Measurements from ENCODE around the gene PRRC2B. TPM values are rescaled to one million over a fixed set of nuclear protein-coding genes. Genes with fewer than 3 reads are reported as not detected.
"Not testable (repeated sequence)": the region's sequence is repeated elsewhere in the genome, so short reads cannot be mapped to it uniquely, and the experiment has no call there.

PRRC2B gene
- total RNA-seq, 2 experiments from 2014 or later = 281 to 303 TPM

DNA sequence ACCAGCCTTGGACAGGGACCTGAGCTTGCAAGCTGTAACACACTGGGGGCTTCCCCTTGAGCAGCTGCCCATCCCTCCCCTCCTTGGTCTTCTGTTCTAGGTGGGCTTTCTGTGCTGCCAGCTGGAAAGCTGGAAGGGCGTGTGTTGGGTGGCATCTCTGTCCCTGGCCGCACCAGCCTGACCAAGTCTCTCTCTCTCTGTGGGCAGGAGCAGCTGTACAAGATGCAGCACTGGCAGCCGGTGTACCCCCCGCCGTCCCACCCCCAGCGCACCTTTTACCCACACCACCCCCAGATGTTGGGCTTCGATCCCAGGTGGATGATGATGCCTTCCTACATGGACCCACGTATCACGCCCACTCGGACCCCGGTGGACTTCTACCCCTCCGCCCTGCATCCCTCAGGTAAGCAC, 76.7 kb downstream of the PRRC2B start:
- peaks cover 3% of the 10 kb centered on the region for H3K4me1 Mint-ChIP-seq
- H3K27me3 Mint-ChIP-seq = no peaks in the 10 kb centered on the region
- H3K27ac Mint-ChIP-seq = no peak overlapping the region
- H3K4me3 Mint-ChIP-seq = no peak overlapping the region
- ChIA-PET POLR2A (no interaction called here), CTCF (no interaction called here)
- no peaks in the 10 kb centered on the region for H3K9me3 Mint-ChIP-seq
- DNase-seq = no peak
- peaks cover 77% of the 10 kb centered on the region for H3K36me3 Mint-ChIP-seq (ENCODE audit: low read depth)

DNA sequence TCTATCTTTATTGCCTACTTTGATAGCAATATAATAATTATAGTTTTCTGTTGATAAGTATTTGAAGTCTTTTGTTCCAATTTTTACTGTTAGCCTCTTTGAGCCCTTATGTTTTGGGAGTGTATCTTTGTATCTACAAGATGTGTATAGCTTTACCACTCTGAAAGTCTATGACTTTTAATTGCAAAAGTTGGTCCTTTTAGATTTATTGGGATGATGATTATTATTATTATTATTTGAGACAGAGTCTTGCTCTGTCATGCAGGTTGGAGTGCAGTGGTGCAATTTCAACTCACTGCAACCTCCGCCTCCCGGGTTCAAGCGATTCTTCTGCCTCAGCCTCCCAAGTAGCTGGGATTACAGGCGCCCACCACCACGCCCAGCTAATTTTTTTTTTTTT, 78.2 kb downstream of the PRRC2B start:
- CTCF ChIA-PET, H3K4me3 Mint-ChIP-seq, H3K4me1 Mint-ChIP-seq, H3K9me3 Mint-ChIP-seq, H3K27ac Mint-ChIP-seq, POLR2A ChIA-PET, DNase-seq, H3K27me3 Mint-ChIP-seq: not testable (repeated sequence)
- H3K36me3 Mint-ChIP-seq (ENCODE audit: low read depth) = peaks cover 70% of the 10 kb centered on the region

DNA sequence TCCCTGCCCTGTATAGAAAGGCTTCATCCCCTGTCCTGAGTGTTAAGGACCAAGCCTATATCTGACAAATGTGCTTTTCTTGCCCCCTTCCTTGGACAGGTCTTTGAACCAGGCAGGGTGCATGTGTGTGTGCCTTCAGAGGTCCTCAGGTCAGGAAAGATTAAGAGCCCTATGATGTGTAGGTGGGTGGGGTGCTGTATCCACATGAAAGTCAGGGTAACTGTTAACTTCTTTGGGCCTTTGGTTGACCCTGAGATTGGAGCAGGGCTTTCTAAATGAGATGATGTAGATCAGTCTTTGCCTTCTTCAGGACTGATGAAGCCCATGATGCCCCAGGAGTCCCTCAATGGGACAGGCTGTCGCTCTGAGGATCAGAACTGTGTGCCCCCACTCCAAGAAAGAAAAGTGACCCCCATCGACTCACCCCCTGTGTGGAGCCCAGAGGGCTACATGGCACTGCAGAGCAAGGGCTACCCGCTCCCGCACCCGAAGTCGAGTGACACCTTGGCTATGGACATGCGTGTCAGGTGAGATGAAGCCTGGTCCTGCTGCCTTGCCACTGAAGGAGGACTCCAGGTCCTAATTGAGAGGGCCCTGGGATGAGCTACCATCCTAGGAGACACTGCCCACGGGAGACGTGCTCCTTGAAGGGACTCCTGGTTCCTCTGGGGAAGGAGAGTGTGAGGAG, 79.5 kb downstream of the PRRC2B start:
- POLR2A ChIA-PET = no interaction called here
- Mint-ChIP-seq H3K9me3 (no peaks in the 10 kb centered on the region), H3K4me3 (no peak overlapping the region), H3K4me1 (peaks cover 4% of the 10 kb centered on the region), H3K36me3 (ENCODE audit: low read depth) (peaks cover 68% of the 10 kb centered on the region), H3K27me3 (no peaks in the 10 kb centered on the region), H3K27ac (peak overlapping the region; percentile 50)
- CTCF ChIA-PET = interaction anchor here (0.7 to 0.8 kb wide), 2 partner anchors 16 to 75 kb away, joined by 3 read pairs; no protein-coding TSS in a partner anchor
- DNase-seq = no peak

DNA sequence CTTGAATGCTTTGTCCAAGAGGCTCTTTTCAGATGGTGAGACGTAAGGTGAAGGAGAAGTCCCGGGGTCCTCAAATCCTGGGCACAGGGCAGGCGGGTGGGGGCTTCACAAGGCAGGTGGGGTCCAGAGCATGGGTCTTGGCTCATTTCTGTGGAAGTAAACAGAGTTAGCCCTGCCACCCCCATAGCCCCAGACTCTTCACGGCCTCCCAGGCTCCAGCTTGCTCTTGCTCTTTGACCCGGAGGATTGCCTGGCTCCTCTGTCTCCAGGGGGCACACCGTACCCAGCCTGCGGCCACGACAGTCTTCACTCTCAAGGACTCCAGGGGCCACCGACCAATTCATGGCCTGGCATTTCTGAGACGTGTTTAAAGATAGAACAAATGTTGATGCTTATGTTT, 80.0 kb downstream of the PRRC2B start:
- Mint-ChIP-seq H3K36me3 (ENCODE audit: low read depth) (peaks cover 69% of the 10 kb centered on the region), H3K4me3 (no peak overlapping the region), H3K27me3 (no peaks in the 10 kb centered on the region), H3K9me3 (no peaks in the 10 kb centered on the region), H3K4me1 (peaks cover 5% of the 10 kb centered on the region), H3K27ac (no peak overlapping the region)
- DNase-seq = no peak
- CTCF ChIA-PET = interaction anchor here (0.7 to 0.8 kb wide), 2 partner anchors 17 to 76 kb away, joined by 3 read pairs; no protein-coding TSS in a partner anchor
- POLR2A ChIA-PET = no interaction called here

DNA sequence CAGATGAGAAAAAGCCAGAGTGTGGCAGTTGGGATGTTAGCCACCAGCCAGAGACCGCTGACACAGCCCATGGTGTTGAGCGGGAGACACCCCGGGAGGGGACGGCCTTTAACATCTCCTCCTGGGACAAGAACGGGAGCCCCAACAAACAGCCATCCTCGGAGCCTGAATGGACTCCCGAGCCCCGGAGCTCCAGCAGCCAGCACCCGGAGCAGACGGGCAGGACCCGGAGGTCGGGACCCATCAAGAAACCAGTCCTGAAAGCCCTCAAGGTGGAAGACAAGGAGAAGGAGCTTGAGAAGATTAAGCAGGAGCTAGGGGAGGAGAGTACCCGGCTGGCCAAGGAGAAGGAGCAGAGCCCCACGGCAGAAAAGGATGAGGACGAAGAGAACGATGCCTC, 80.8 kb downstream of the PRRC2B start:
- H3K36me3 Mint-ChIP-seq (ENCODE audit: low read depth) = peaks cover 71% of the 10 kb centered on the region
- POLR2A ChIA-PET = no interaction called here
- H3K9me3 Mint-ChIP-seq = no peaks in the 10 kb centered on the region
- no peaks in the 10 kb centered on the region for H3K27me3 Mint-ChIP-seq
- peaks cover 5% of the 10 kb centered on the region for H3K4me1 Mint-ChIP-seq
- no peak for DNase-seq
- no peak overlapping the region for H3K4me3 Mint-ChIP-seq
- H3K27ac Mint-ChIP-seq = no peak overlapping the region
- CTCF ChIA-PET = no interaction called here

DNA sequence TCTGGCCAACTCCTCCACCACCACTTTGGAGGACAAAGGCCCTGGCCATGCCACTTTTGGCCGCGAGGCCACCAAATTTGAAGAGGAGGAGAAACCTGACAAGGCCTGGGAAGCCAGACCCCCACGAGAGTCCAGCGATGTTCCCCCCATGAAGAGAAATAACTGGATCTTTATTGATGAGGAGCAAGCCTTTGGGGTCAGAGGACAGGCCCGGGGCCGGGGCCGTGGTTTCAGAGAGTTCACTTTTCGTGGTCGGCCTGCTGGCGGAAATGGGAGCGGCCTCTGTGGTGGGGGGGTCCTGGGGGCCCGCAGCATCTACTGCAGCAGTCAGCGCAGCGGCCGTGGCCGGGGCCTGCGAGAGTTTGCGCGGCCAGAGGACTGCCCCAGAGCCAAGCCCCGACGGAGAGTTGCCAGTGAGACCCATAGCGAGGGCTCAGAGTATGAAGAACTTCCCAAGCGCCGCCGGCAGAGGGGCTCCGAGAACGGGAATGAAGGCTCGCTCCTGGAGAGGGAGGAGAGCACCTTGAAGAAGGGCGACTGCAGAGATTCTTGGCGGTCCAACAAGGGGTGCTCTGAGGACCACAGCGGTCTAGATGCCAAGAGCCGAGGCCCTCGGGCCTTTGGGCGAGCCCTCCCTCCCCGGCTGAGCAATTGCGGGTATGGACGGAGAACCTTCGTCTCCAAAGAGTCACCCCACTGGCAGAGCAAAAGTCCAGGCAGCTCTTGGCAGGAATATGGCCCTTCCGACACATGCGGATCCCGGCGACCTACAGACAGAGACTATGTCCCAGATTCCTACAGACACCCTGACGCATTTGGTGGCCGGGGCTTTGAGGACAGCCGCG, 81.4 kb downstream of the PRRC2B start:
- Mint-ChIP-seq H3K9me3 (no peaks in the 10 kb centered on the region), H3K27ac (peak overlapping the region; percentile 36), H3K36me3 (ENCODE audit: low read depth) (peaks cover 70% of the 10 kb centered on the region), H3K4me3 (no peak overlapping the region), H3K27me3 (no peaks in the 10 kb centered on the region), H3K4me1 (peaks cover 5% of the 10 kb centered on the region)
- ChIA-PET POLR2A (no interaction called here), CTCF (interaction anchor here (0.6 kb wide), 1 partner anchor 124 kb away, joined by 3 read pairs; no protein-coding TSS in a partner anchor)
- DNase-seq = no peak

DNA sequence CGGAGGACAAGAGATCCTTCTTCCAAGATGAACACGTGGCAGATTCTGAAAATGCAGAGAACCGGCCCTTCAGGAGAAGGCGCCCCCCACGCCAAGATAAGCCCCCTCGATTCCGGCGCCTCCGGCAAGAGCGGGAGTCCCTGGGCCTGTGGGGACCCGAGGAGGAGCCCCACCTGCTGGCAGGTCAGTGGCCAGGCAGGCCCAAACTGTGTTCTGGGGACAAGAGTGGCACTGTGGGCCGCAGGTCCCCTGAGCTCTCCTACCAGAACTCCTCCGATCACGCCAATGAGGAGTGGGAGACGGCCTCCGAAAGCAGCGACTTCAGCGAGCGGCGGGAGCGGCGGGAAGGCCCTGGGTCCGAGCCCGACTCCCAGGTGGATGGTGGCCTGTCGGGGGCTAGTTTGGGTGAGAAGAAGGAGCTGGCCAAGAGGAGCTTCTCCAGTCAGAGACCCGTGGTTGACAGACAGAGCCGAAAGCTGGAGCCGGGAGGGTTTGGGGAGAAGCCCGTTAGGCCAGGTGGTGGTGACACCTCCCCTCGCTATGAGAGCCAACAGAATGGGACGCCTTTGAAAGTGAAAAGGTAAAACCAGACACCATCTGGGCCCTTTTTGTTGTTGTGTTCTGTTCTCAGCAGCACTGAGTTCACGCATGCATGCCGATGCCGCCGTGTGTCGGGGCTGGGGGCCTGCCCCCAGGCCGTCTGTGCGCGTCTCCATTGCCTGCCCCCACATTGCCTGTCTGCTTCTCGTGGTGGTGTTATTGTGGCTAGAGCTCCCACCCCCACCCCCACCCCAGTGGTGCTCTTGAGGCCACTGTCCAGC, 82.3 kb downstream of the PRRC2B start:
- no peaks in the 10 kb centered on the region for H3K9me3 Mint-ChIP-seq
- peak overlapping the region; percentile 36 for H3K27ac Mint-ChIP-seq
- no peak overlapping the region for H3K4me3 Mint-ChIP-seq
- no peaks in the 10 kb centered on the region for H3K27me3 Mint-ChIP-seq
- H3K36me3 Mint-ChIP-seq (ENCODE audit: low read depth) = peaks cover 64% of the 10 kb centered on the region
- POLR2A ChIA-PET = no interaction called here
- H3K4me1 Mint-ChIP-seq = peaks cover 5% of the 10 kb centered on the region
- CTCF ChIA-PET = interaction anchor here (0.6 to 1.2 kb wide), 2 partner anchors 24 to 123 kb away, joined by 3 to 4 read pairs; no protein-coding TSS in a partner anchor
- no peak for DNase-seq

DNA sequence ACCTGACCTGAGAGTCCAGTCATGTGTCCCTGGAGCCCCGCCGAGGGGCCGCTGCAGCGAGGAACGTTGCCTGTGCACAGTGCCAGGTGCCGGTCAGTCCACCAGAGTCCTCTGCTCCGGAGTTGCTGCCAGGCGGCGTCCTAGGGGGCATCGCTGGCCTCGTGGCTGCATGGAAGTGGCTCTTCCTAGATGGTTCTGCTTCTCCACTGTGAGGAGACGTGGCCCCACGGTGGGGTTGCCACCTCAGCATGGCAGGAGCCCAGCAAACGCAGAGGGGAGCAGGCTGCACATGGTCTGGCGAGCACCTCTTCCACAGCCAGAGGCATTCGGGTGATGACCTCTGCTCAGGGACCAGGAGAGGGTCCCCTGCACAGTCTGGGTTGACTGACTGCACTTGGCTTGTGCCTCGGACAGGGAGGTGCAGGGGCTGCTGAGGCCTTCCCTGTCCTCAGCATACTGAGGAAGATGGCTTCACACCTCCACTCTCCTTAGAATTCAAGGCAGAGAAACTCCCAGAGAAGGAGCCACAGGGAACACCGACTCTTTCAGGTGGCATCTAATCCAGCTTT, 83.0 kb downstream of the PRRC2B start:
- Mint-ChIP-seq H3K9me3 (no peaks in the 10 kb centered on the region), H3K4me3 (no peak overlapping the region), H3K36me3 (ENCODE audit: low read depth) (peaks cover 65% of the 10 kb centered on the region), H3K27me3 (no peaks in the 10 kb centered on the region), H3K4me1 (peaks cover 5% of the 10 kb centered on the region), H3K27ac (no peak overlapping the region)
- DNase-seq = no peak
- ChIA-PET CTCF (interaction anchor here (1.1 to 1.2 kb wide), 2 partner anchors 13 to 23 kb away, joined by 3 to 4 read pairs; no protein-coding TSS in a partner anchor), POLR2A (no interaction called here)

DNA sequence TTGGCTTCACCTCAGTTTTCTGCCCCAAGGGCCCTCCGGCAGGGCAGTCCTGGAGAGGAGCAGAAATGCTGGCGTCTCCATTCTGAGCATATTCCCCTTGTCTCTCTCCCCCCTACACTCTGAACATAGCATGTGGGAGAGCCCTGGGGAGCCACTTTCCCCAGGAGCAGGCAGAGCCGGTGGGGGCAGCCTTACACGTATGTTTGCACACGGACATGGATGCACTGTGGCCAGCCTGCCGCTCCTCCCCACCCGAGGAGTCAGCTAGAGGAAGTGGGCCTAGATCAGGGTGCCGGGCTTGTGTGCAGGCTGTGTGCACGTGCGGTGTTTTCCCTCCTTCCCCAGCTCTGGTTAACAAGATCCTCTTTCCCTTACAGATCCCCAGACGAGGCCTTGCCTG, 83.5 kb downstream of the PRRC2B start:
- DNase-seq = no peak
- H3K27me3 Mint-ChIP-seq = no peaks in the 10 kb centered on the region
- ChIA-PET CTCF (interaction anchor here (1.1 kb wide), 1 partner anchor 14 kb away, joined by 3 read pairs; no protein-coding TSS in a partner anchor), POLR2A (no interaction called here)
- peaks cover 68% of the 10 kb centered on the region for H3K36me3 Mint-ChIP-seq (ENCODE audit: low read depth)
- peaks cover 5% of the 10 kb centered on the region for H3K4me1 Mint-ChIP-seq
- no peak overlapping the region for H3K27ac Mint-ChIP-seq
- no peak overlapping the region for H3K4me3 Mint-ChIP-seq
- no peaks in the 10 kb centered on the region for H3K9me3 Mint-ChIP-seq

DNA sequence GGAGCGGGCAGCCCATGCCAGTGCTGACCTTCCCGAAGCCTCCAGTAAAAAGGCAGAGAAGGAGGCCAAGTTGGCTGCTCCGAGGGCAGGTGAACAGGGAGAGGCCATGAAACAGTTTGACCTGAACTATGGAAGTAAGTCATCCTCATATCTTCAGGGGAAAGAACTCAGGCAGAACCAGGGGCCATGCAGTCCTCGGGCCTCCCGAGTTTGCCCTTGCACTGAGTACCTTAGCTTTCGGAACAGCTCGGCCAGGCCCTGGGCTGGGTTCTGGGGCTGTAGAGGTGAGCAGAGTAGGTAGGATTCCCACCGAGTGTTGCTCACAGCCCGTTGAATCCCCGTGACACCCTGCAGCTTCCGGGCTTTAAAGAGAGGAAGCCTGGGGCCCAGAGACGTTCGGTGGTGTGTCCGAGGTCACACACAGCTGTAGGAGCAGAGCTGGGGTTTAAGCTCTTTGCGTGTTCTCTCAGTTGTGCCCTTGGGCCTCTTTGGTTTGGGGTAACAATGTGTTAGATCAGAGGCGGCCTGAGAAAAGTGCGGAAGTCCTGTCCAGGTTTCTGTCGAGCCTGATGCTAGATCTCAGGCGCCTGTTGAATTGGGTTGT, 84.0 kb downstream of the PRRC2B start:
- POLR2A ChIA-PET = no interaction called here
- Mint-ChIP-seq H3K36me3 (ENCODE audit: low read depth) (peaks cover 69% of the 10 kb centered on the region), H3K4me3 (no peak overlapping the region), H3K4me1 (peaks cover 3% of the 10 kb centered on the region), H3K9me3 (no peaks in the 10 kb centered on the region), H3K27ac (peak overlapping the region; percentile 57), H3K27me3 (no peaks in the 10 kb centered on the region)
- CTCF ChIA-PET = interaction anchor here (1.1 kb wide), 1 partner anchor 14 kb away, joined by 3 read pairs; no protein-coding TSS in a partner anchor
- no peak for DNase-seq

DNA sequence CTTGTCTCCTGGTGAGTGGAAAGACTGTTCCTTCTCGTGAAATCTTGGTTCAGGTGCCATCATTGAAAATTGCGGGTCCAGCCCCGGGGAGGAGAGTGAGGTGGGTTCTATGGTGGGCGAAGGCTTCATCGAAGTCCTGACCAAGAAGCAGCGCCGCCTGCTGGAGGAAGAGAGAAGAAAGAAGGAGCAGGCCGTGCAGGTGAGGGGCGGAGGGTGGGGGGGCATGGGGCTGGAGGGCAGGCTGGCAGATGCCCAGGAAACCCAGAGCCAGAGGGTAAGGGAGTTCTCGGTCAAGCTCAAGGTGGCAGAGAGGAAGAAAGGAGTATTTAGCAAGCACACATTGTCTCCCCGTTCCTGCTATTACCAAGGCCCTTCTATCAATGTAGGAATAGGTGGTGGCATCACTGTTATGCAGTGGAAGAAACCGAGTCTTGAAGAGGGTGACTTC, 84.6 kb downstream of the PRRC2B start:
- peak overlapping the region; percentile 57 for H3K27ac Mint-ChIP-seq
- no peak overlapping the region for H3K4me3 Mint-ChIP-seq
- no peaks in the 10 kb centered on the region for H3K27me3 Mint-ChIP-seq
- ChIA-PET POLR2A (interaction anchor here (0.7 kb wide), 1 partner anchor 1264 kb away, joined by 4 read pairs; no protein-coding TSS in a partner anchor), CTCF (interaction anchor here (2.2 kb wide), 1 partner anchor 128 kb away, joined by 7 read pairs; no protein-coding TSS in a partner anchor)
- DNase-seq = peak; percentile 59
- peaks cover 68% of the 10 kb centered on the region for H3K36me3 Mint-ChIP-seq (ENCODE audit: low read depth)
- peaks cover 3% of the 10 kb centered on the region for H3K4me1 Mint-ChIP-seq
- no peaks in the 10 kb centered on the region for H3K9me3 Mint-ChIP-seq

DNA sequence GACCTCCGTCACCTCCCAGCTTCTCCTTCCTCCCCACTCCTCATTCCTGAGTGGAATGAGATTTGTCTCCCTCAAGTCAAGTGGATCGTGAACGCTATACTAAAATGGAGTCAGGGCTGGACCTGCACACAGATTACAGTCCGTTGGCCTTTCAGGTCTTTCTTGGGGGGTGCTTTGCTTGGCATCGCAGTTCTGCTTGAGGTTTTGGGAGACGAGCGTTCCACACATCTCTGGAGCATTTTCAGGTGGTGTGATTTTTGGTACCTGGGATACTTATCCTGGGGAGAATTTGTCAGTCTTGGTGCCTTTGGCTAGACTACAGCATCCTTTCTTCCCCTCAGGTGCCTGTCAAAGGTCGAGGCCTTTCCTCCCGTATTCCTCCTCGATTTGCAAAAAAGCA, 85.0 kb downstream of the PRRC2B start:
- DNase-seq = no peak
- peaks cover 67% of the 10 kb centered on the region for H3K36me3 Mint-ChIP-seq (ENCODE audit: low read depth)
- H3K4me1 Mint-ChIP-seq = peaks cover 3% of the 10 kb centered on the region
- H3K4me3 Mint-ChIP-seq = no peak overlapping the region
- no peaks in the 10 kb centered on the region for H3K27me3 Mint-ChIP-seq
- ChIA-PET POLR2A (interaction anchor here (0.7 kb wide), 1 partner anchor 1264 kb away, joined by 4 read pairs; no protein-coding TSS in a partner anchor), CTCF (interaction anchor here (2.2 kb wide), 1 partner anchor 129 kb away, joined by 7 read pairs; no protein-coding TSS in a partner anchor)
- H3K27ac Mint-ChIP-seq = no peak overlapping the region
- no peaks in the 10 kb centered on the region for H3K9me3 Mint-ChIP-seq
